ENCODE measurements around the gene ALX4.

DNA sequence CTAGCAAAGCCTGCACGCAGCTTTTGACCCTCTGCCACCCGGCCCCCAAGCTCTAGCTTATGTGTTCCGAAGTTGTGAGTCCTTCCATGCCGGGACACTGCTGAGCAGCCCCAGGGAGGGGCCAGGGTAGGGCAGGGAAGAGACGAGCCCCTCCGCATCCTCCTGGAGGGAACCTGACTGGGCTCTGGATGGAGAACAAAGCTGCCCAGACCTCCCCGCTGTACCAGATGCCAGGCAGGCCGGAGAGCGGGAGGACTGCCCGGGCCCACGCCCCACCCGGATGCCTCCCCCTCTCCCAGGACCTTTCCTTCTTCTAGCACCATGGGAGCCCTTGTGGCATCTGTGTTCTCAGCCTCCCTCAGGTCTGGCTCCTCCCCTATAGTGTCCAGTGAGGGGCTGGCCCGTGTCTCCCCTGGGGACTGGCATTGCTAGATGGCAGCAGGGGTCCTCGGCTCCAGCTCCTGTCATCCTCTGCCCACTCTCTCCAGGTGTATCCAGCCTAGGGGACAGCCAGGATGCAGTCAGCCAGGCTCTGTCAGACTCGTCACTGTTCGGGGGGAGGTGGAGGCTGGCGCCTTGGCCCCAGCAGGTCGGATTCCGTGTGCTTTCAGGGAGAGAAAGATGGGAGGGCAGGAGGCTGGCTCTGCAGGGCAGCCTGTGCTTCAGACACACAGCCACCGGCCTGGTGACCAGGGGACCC is 46.1 kb downstream of the ALX4 start:
- TF ChIP-seq, protein P1, sequence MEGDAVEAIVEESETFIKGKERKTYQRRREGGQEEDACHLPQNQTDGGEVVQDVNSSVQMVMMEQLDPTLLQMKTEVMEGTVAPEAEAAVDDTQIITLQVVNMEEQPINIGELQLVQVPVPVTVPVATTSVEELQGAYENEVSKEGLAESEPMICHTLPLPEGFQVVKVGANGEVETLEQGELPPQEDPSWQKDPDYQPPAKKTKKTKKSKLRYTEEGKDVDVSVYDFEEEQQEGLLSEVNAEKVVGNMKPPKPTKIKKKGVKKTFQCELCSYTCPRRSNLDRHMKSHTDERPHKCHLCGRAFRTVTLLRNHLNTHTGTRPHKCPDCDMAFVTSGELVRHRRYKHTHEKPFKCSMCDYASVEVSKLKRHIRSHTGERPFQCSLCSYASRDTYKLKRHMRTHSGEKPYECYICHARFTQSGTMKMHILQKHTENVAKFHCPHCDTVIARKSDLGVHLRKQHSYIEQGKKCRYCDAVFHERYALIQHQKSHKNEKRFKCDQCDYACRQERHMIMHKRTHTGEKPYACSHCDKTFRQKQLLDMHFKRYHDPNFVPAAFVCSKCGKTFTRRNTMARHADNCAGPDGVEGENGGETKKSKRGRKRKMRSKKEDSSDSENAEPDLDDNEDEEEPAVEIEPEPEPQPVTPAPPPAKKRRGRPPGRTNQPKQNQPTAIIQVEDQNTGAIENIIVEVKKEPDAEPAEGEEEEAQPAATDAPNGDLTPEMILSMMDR (tag by site-specific recombination; IDR thresholded peaks at IDR 0.05), result no peak
- TF ChIP-seq BCL11A (tag by site-specific recombination; IDR thresholded peaks at IDR 0.05; ENCODE audit: low read depth) (no peak), PATZ1 (tag by site-specific recombination; IDR thresholded peaks at IDR 0.05) (no peak), ZNF138 (tag by site-specific recombination; IDR thresholded peaks at IDR 0.05; ENCODE audit: borderline replicate concordance) (no peak), ZNF10 (tag by site-specific recombination; IDR thresholded peaks at IDR 0.05) (no peak), ZNF174 (tag by site-specific recombination; IDR thresholded peaks at IDR 0.05) (no peak), ZNF16 (tag by site-specific recombination; IDR thresholded peaks at IDR 0.05; ENCODE audit: low read depth) (no peak), ZNF221 (tag by site-specific recombination; IDR thresholded peaks at IDR 0.05; ENCODE audit: borderline replicate concordance) (no peak), ZNF416 (tag by site-specific recombination; IDR thresholded peaks at IDR 0.05) (no peak)
- TF ChIP-seq, protein P2, sequence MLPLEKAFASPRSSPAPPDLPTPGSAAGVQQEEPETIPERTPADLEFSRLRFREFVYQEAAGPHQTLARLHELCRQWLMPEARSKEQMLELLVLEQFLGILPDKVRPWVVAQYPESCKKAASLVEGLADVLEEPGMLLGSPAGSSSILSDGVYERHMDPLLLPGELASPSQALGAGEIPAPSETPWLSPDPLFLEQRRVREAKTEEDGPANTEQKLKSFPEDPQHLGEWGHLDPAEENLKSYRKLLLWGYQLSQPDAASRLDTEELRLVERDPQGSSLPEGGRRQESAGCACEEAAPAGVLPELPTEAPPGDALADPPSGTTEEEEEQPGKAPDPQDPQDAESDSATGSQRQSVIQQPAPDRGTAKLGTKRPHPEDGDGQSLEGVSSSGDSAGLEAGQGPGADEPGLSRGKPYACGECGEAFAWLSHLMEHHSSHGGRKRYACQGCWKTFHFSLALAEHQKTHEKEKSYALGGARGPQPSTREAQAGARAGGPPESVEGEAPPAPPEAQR (tag by site-specific recombination; IDR thresholded peaks at IDR 0.05), result no peak
